ENCODE results near the gene WDR87.

Gene WDR87

GRCh38 chr19:37903096-37903495 is 3.3 kb downstream of the WDR87 start:
- no peak for DNase-seq (ENCODE audit: low read depth)
- no peak for TF ChIP-seq CTCF (conservative IDR thresholded peaks at IDR 0.05; ENCODE audit: low read depth, low read length)
- H3K4me3 ChIP-seq (ENCODE audit: low read length) = no peak overlapping the region

GRCh38 chr19:37902668-37903067 is 3.7 kb downstream of the WDR87 start:
- H3K4me3 ChIP-seq (ENCODE audit: low read length) = no peak overlapping the region
- peak; percentile 82 for TF ChIP-seq CTCF (conservative IDR thresholded peaks at IDR 0.05; ENCODE audit: low read depth, low read length)
- no peak for DNase-seq (ENCODE audit: low read depth)

- no peak for TF ChIP-seq CTCF (conservative IDR thresholded peaks at IDR 0.05; ENCODE audit: low read depth, low read length)
- DNase-seq (ENCODE audit: low read depth) = no peak
- no peak overlapping the region for H3K4me3 ChIP-seq (ENCODE audit: low read length)
Measured at GRCh38 chr19:37899966-37900365, 6.4 kb downstream of the WDR87 start.

- no peak for DNase-seq (ENCODE audit: low read depth)
- no peak overlapping the region for H3K4me3 ChIP-seq (ENCODE audit: low read length)
- no peak for TF ChIP-seq CTCF (conservative IDR thresholded peaks at IDR 0.05; ENCODE audit: low read depth, low read length)
Measured at GRCh38 chr19:37899453-37899852, 6.9 kb downstream of the WDR87 start.

- no peak for TF ChIP-seq CTCF (conservative IDR thresholded peaks at IDR 0.05; ENCODE audit: low read depth, low read length)
- no peak overlapping the region for H3K4me3 ChIP-seq (ENCODE audit: low read length)
Measured at GRCh38 chr19:37896180-37896579, 10.2 kb downstream of the WDR87 start.

GRCh38 chr19:37893845-37894575 is 12.4 kb downstream of the WDR87 start:
- H3K4me3 ChIP-seq (ENCODE audit: low read length) = no peak overlapping the region
- no peak for TF ChIP-seq CTCF (conservative IDR thresholded peaks at IDR 0.05; ENCODE audit: low read depth, low read length)
- DNase-seq (ENCODE audit: low read depth) = no peak

More at GRCh38 chr19:37896180-37896579, 10.2 kb downstream of the WDR87 start:
- DNase-seq (ENCODE audit: low read depth) = no peak

- no peak for TF ChIP-seq CTCF (conservative IDR thresholded peaks at IDR 0.05; ENCODE audit: low read depth, low read length)
- no peak for DNase-seq (ENCODE audit: low read depth)
- no peak overlapping the region for H3K4me3 ChIP-seq (ENCODE audit: low read length)
Measured at GRCh38 chr19:37886571-37886970, 19.8 kb downstream of the WDR87 start.

All from retinal pigment epithelial cell (primary cell).